Neural cell (in vitro differentiated cells): Measurements from ENCODE around the gene CLPX. TPM values are rescaled to one million over a fixed set of nuclear protein-coding genes. Genes with fewer than 3 reads are reported as not detected.
"Not testable (repeated sequence)": the region's sequence is repeated elsewhere in the genome, so short reads cannot be mapped to it uniquely, and the experiment has no call there.

ENCODE experiments used
- H2AFZ ChIP-seq: fragments of 200-600, 300-800 bp; sonication (generic), shearing (Covaris generic); 2 replicates; pipeline ENCODE4 v1.6.0; 2014; ENCODE audit warnings: low read depth, mild to moderate bottlenecking, antibody characterized with exemption, low read length, moderate library complexity
- H3F3A ChIP-seq: fragments of 200-600 bp; shearing (Covaris generic); 2 replicates; pipeline ENCODE4 v1.6.1; 2016; ENCODE audit warnings: mild to moderate bottlenecking, moderate library complexity, mixed read lengths, antibody characterized with exemption, low read length; ENCODE audit not compliant: insufficient read depth, poor library complexity, severe bottlenecking
- H3K27ac ChIP-seq: fragments of 200-600, 300-800 bp; sonication (generic), shearing (Covaris generic); 2 replicates; pipeline ENCODE4 v1.5.1; 2014; ENCODE audit warnings: mild to moderate bottlenecking, low read length, moderate library complexity
- H3K27me3 ChIP-seq: fragments of 300-800, 200-600 bp; sonication (generic), shearing (Covaris generic); 2 replicates; pipeline ENCODE4 v1.6.0; 2014; ENCODE audit warnings: mild to moderate bottlenecking, low read depth, low read length, moderate library complexity; ENCODE audit not compliant: insufficient read depth
- H3K36me3 ChIP-seq: fragments of 300-800, 200-600 bp; sonication (generic), shearing (Covaris generic); 2 replicates; pipeline ENCODE4 v1.5.1; 2014; ENCODE audit warnings: mild to moderate bottlenecking, antibody characterized with exemption, low read length, moderate library complexity; ENCODE audit not compliant: insufficient read depth
- H3K4me2 ChIP-seq: fragments of 300-800, 200-600 bp; sonication (generic), shearing (Covaris generic); 2 replicates; pipeline ENCODE4 v1.6.0; 2014; ENCODE audit warnings: mild to moderate bottlenecking, low read length
- H3K4me3 ChIP-seq: fragments of 300-800, 200-600 bp; sonication (generic), shearing (Covaris generic); 2 replicates; pipeline ENCODE4 v1.5.1; 2014; ENCODE audit warnings: mild to moderate bottlenecking, low read length, moderate library complexity
- H3K79me2 ChIP-seq: fragments of 200-600 bp; shearing (Covaris generic); replicated peaks from 2 replicates; pipeline ENCODE4 v1.6.0; 2014; ENCODE audit warnings: mild to moderate bottlenecking, low read length, moderate library complexity; ENCODE audit not compliant: insufficient read depth
- H3K9ac ChIP-seq: fragments of 300-800, 200-600 bp; sonication (generic), shearing (Covaris generic); 2 replicates; pipeline ENCODE4 v1.6.1; 2016; ENCODE audit warnings: mild to moderate bottlenecking, low read length, mixed read lengths
- H3K9me2 ChIP-seq: fragments of 200-600 bp; shearing (Covaris generic); 2 replicates; pipeline ENCODE4 v1.6.1; 2016; ENCODE audit warnings: mild to moderate bottlenecking, low read length, mixed read lengths; ENCODE audit not compliant: insufficient read depth
- H3K9me3 ChIP-seq: fragments of 200-600, 300-800 bp; sonication (generic), shearing (Covaris generic); 2 replicates; pipeline ENCODE4 v1.6.1; 2016; ENCODE audit warnings: mild to moderate bottlenecking, mixed run types, low read length, moderate library complexity, mixed read lengths
- H4K20me1 ChIP-seq: fragments of 200-600 bp; shearing (Covaris generic); 2 replicates; pipeline ENCODE4 v1.6.1; 2016; ENCODE audit warnings: mild to moderate bottlenecking, mixed run types; ENCODE audit not compliant: insufficient read depth
- EP300 ChIP-seq: fragments of 450-650 bp; conservative IDR thresholded peaks from 2 replicates; pipeline ENCODE4 v1.6.1; 2014; ENCODE audit warnings: antibody characterized with exemption, mild to moderate bottlenecking, moderate library complexity; ENCODE audit not compliant: poor library complexity, severe bottlenecking
- EZH2 ChIP-seq: fragments of 200-600, 300-800 bp; shearing (Covaris generic), sonication (generic); IDR thresholded peaks from 2 replicates; pipeline ENCODE4 v1.6.1; 2014; ENCODE audit warnings: antibody characterized with exemption, low read length, borderline replicate concordance, mild to moderate bottlenecking; ENCODE audit not compliant: insufficient read depth, poor library complexity, severe bottlenecking
- MXI1 ChIP-seq: fragments of 450-650 bp; conservative IDR thresholded peaks from 2 replicates; pipeline ENCODE4 v1.6.1; 2014; ENCODE audit warnings: antibody characterized with exemption, mild to moderate bottlenecking; ENCODE audit not compliant: poor library complexity, severe bottlenecking
- POLR2AphosphoS5 ChIP-seq: IDR thresholded peaks from 2 replicates; pipeline ENCODE4 v1.6.1; 2012
- RAD21 ChIP-seq: fragments of 450-650 bp; conservative IDR thresholded peaks from 2 replicates; pipeline ENCODE4 v1.6.1; 2014; ENCODE audit warnings: antibody characterized with exemption, mild to moderate bottlenecking, moderate library complexity
- REST ChIP-seq: IDR thresholded peaks from 2 replicates; pipeline ENCODE4 v1.6.1; 2012; ENCODE audit warnings: borderline replicate concordance
- SMC3 ChIP-seq: fragments of 450-650 bp; conservative IDR thresholded peaks from 2 replicates; pipeline ENCODE4 v1.6.1; 2014; ENCODE audit warnings: antibody characterized with exemption, mild to moderate bottlenecking, moderate library complexity; ENCODE audit not compliant: poor library complexity
- TAF1 ChIP-seq: IDR thresholded peaks from 2 replicates; pipeline ENCODE4 v1.6.1; 2012; ENCODE audit warnings: low read depth
- polyA plus RNA-seq: library from polyadenylated mRNA; depleted of rRNA; stranded (reverse); fragments of >200 nt; gene quantifications from 2 replicates; pipeline ENCODE4 v1.2.3, GENCODE V29; 2014
- TF ChIP-seq, protein P1 (sequence below): fragments of 450-650 bp; IDR thresholded peaks from 2 replicates; pipeline ENCODE4 v1.5.1; 2014; ENCODE audit warnings: antibody characterized with exemption, mild to moderate bottlenecking, moderate library complexity; ENCODE audit not compliant: poor library complexity, severe bottlenecking

The CLPX gene
- polyA plus RNA-seq, 1 donor from 2014 or later = 44.9 TPM

DNA sequence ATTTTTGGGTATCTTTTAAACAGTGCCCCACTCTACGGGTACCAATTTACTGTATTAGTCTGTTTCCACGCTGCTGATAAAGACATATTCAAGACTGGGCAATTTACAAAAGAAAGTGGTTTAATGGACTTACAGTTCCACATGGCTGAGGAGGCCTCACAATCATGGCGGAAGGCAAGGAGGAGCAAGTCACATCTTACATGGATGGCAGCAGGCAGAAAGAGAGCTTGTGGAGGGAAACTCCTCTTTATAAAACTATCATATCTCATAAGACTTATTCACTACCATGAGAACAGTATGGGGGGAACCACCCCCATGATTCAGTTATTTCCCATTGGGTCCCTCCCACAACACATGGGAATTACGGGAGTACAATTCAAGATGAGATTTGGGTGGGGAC is 47.2 kb downstream of the CLPX start:
- not testable (repeated sequence) for H3K4me2 ChIP-seq, H3K9me2 ChIP-seq, H3K27ac ChIP-seq, H4K20me1 ChIP-seq, H2AFZ ChIP-seq, H3F3A ChIP-seq, H3K9me3 ChIP-seq, H3K79me2 ChIP-seq, H3K9ac ChIP-seq, H3K27me3 ChIP-seq, H3K36me3 ChIP-seq, H3K4me3 ChIP-seq

DNA sequence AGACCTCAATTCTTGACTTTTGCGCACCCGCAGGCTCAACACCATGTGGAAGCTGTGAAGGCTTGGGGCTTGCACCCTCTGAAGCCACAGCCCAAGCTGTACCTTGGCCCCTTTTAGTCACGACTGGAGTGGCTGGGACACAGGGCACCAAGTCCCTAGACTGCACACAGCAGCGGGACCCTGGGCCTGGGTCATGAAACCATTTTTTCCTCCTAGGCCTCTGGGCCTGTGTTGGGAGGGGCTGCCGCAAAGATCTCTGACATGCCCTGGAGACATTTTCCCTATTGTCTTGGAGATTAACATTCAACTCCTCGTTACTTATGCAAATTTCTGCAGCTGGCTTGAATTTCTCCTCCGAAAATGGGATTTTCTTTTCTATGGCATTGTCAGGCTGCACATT is 48.1 kb downstream of the CLPX start:
- not testable (repeated sequence) for H3K9me2 ChIP-seq, H3K9ac ChIP-seq, H3K9me3 ChIP-seq, H3F3A ChIP-seq, H3K4me2 ChIP-seq, H3K27ac ChIP-seq, H3K79me2 ChIP-seq, H3K27me3 ChIP-seq, H3K4me3 ChIP-seq, H3K36me3 ChIP-seq, H2AFZ ChIP-seq, H4K20me1 ChIP-seq

GRCh38 chr15:65134538-65134937 is 50.6 kb downstream of the CLPX start:
- Histone ChIP-seq H3K4me3 (peak overlapping the region; percentile 92), H3K9me3 (no peaks in the 10 kb centered on the region), H3K79me2 (peaks cover 22% of the 10 kb centered on the region), H3K4me2 (no peak overlapping the region), H4K20me1 (no peaks in the 10 kb centered on the region), H3K36me3 (no peaks in the 10 kb centered on the region), H3F3A (no peaks in the 10 kb centered on the region), H3K27me3 (no peaks in the 10 kb centered on the region), H3K9me2 (no peaks in the 10 kb centered on the region), H3K27ac (peak overlapping the region; percentile 90), H3K9ac (no peak overlapping the region), H2AFZ (peak overlapping the region; percentile 94)
- TF ChIP-seq MXI1 (no peak), TAF1 (no peak), REST (no peak), EZH2 (no peak), SMC3 (no peak), RAD21 (no peak), EP300 (no peak), POLR2AphosphoS5 (no peak)
- TF ChIP-seq, protein P1, sequence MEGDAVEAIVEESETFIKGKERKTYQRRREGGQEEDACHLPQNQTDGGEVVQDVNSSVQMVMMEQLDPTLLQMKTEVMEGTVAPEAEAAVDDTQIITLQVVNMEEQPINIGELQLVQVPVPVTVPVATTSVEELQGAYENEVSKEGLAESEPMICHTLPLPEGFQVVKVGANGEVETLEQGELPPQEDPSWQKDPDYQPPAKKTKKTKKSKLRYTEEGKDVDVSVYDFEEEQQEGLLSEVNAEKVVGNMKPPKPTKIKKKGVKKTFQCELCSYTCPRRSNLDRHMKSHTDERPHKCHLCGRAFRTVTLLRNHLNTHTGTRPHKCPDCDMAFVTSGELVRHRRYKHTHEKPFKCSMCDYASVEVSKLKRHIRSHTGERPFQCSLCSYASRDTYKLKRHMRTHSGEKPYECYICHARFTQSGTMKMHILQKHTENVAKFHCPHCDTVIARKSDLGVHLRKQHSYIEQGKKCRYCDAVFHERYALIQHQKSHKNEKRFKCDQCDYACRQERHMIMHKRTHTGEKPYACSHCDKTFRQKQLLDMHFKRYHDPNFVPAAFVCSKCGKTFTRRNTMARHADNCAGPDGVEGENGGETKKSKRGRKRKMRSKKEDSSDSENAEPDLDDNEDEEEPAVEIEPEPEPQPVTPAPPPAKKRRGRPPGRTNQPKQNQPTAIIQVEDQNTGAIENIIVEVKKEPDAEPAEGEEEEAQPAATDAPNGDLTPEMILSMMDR = no peak
